GM18511 (cell line): ENCODE data around the gene FLAD1.
"Not testable (repeated sequence)": the region's sequence is repeated elsewhere in the genome, so short reads cannot be mapped to it uniquely, and the experiment has no call there.

Source experiments
- ATAC-seq: cut with Tn5 transposase; IDR thresholded peaks from one replicate; pipeline ENCODE4 v1.9.1; 2021; ENCODE audit warnings: mild to moderate bottlenecking, moderate library complexity; ENCODE audit not compliant: unreplicated experiment

Gene FLAD1

GRCh38 chr1:154967331-154967950, 15.7 kb upstream of the FLAD1 start:
- ATAC-seq = no peak

- ATAC-seq = no peak
Measured at GRCh38 chr1:154968731-154969130, 14.4 kb upstream of the FLAD1 start.

- ATAC-seq = no peak
Measured at GRCh38 chr1:154969246-154969645, 13.9 kb upstream of the FLAD1 start.

- ATAC-seq = no peak
Measured at GRCh38 chr1:154969860-154970452, 13.2 kb upstream of the FLAD1 start.

GRCh38 chr1:154970631-154971340, 12.4 kb upstream of the FLAD1 start, which contains the start of gene SHC1:
SHC1 (minus strand) TSS chr1:154970747; CDS start chr1:154970526, 221 bp downstream.
- no peak for ATAC-seq

GRCh38 chr1:154971341-154971998, 11.7 kb upstream of the FLAD1 start:
- no peak for ATAC-seq

GRCh38 chr1:154972213-154972516, 11.0 kb upstream of the FLAD1 start:
- ATAC-seq = no peak

- no peak for ATAC-seq
Measured at GRCh38 chr1:154972517-154973343, 10.4 kb upstream of the FLAD1 start.

GRCh38 chr1:154973344-154974101, 9.6 kb upstream of the FLAD1 start:
- ATAC-seq = no peak

GRCh38 chr1:154974102-154974807, 8.9 kb upstream of the FLAD1 start, which contains the start of gene CKS1B:
CKS1B (plus strand) TSS chr1:154974681; CDS start chr1:154974746, 65 bp downstream.
- ATAC-seq = peak; percentile 82

- peak; percentile 61 for ATAC-seq
Measured at GRCh38 chr1:154974808-154975408, 8.2 kb upstream of the FLAD1 start.

- ATAC-seq = no peak
Measured at GRCh38 chr1:154975409-154976059, 7.6 kb upstream of the FLAD1 start.

- ATAC-seq = not testable (repeated sequence)
Measured at GRCh38 chr1:154977762-154978161, 5.4 kb upstream of the FLAD1 start.

GRCh38 chr1:154978360-154978759, 4.8 kb upstream of the FLAD1 start:
- ATAC-seq = no peak

GRCh38 chr1:154982341-154982740, 803 bp upstream of the FLAD1 start:
- ATAC-seq = no peak

- no peak for ATAC-seq
Measured at GRCh38 chr1:154983776-154984466, 777 bp downstream of the FLAD1 start.

- ATAC-seq = not testable (repeated sequence)
Measured at GRCh38 chr1:154986736-154987135, 3.6 kb downstream of the FLAD1 start.

- ATAC-seq = no peak
Measured at GRCh38 chr1:154987326-154987725, 4.2 kb downstream of the FLAD1 start.
